H1 (cell line): ENCODE measurements around the gene MICA. TPM values are rescaled to one million over a fixed set of nuclear protein-coding genes. Genes with fewer than 3 reads are reported as not detected.
"Not testable (repeated sequence)": the region's sequence is repeated elsewhere in the genome, so short reads cannot be mapped to it uniquely, and the experiment has no call there.

Experiments used
- CTCF ChIA-PET: fragments of 300-600 bp; sonication (Branson Sonifier 250); formaldehyde crosslinking; loops from one replicate; lab custom pipeline; 2021; ENCODE audit not compliant: partially characterized antibody; lab: Charles Lee
- POLR2A ChIA-PET: fragments of 300-600 bp; sonication (Branson Sonifier 250); formaldehyde crosslinking; loops from one replicate; lab custom pipeline; 2021; ENCODE audit warnings: inconsistent platforms; ENCODE audit not compliant: partially characterized antibody; lab: Charles Lee
- DNase-seq, 2 experiments: peaks; one replicate each; pipeline versions ENCODE4 v3.0.0 to v3.0.0-alpha.2; 2010 to 2022; ENCODE audit warnings: low spot score in 2 of 2, low read depth in 1 of 2, mixed read lengths in 1 of 2
- FAIRE-seq: peaks from 2 replicates; lab custom pipeline; 2011; peaks lifted over from hg19 to GRCh38; lab: Jason Lieb, UNC
- H2AFZ ChIP-seq: 2 replicates; pipeline ENCODE4 v1.8.1; 2012; ENCODE audit warnings: low read length, inconsistent platforms
- H2AK5ac ChIP-seq: 2 replicates; pipeline ENCODE4 v1.6.1; 2013; ENCODE audit warnings: low read depth, low read length
- H2BK120ac ChIP-seq: replicated peaks from 2 replicates; pipeline ENCODE3; 2013; ENCODE audit warnings: low read depth, low read length, inconsistent platforms
- H2BK12ac ChIP-seq: 2 replicates; pipeline ENCODE4 v1.6.1; 2013; ENCODE audit warnings: low read depth, low read length
- H2BK15ac ChIP-seq: 2 replicates; pipeline ENCODE4 v1.6.1; 2013; ENCODE audit warnings: low read length
- H2BK20ac ChIP-seq: 2 replicates; pipeline ENCODE4 v1.6.1; 2013; ENCODE audit warnings: low read length
- H2BK5ac ChIP-seq: 2 replicates; pipeline ENCODE4 v1.6.1; 2013; ENCODE audit warnings: low read depth, low read length
- H3K14ac ChIP-seq: 2 replicates; pipeline ENCODE4 v1.6.1; 2013; ENCODE audit warnings: inconsistent platforms; ENCODE audit not compliant: insufficient read length
- H3K18ac ChIP-seq: 2 replicates; pipeline ENCODE4 v1.6.1; 2013; ENCODE audit warnings: low read length; ENCODE audit errors: extremely low read depth
- H3K23ac ChIP-seq: 2 replicates; pipeline ENCODE4 v1.6.1; 2013; ENCODE audit warnings: inconsistent platforms; ENCODE audit not compliant: insufficient read length
- H3K23me2 ChIP-seq: 2 replicates; pipeline ENCODE4 v1.6.1; 2013; ENCODE audit warnings: low read depth, low read length
- H3K27ac ChIP-seq: 2 replicates; pipeline ENCODE4 v1.6.1; 2011; ENCODE audit warnings: low read depth, low read length, inconsistent platforms
- H3K27me3 ChIP-seq, 4 experiments: replicated peaks in 1 of 4; 1 replicate in 1 of 4; 2 replicates in 3 of 4; pipeline versions ENCODE4 v1.6.1 to v1.8.1; 2011 to 2013; ENCODE audit warnings: low read length in 3 of 4, mild to moderate bottlenecking in 3 of 4, inconsistent platforms in 2 of 4, mixed read lengths in 2 of 4, moderate library complexity in 1 of 4; ENCODE audit not compliant: control insufficient read depth in 3 of 4, insufficient read depth in 3 of 4; ENCODE audit errors: extremely low read depth in 1 of 4
- H3K36me3 ChIP-seq, 4 experiments: 2 replicates each; pipeline versions ENCODE4 v1.6.1 to v1.8.1; 2011 to 2013; ENCODE audit warnings: mild to moderate bottlenecking in 4 of 4, low read length in 3 of 4, moderate library complexity in 2 of 4, control low read depth in 1 of 4, inconsistent platforms in 1 of 4; ENCODE audit not compliant: insufficient read depth in 4 of 4, control insufficient read depth in 2 of 4
- H3K4ac ChIP-seq: replicated peaks from 2 replicates; pipeline ENCODE3; 2013; ENCODE audit warnings: low read length, low read depth, mixed read lengths, inconsistent platforms; ENCODE audit not compliant: insufficient read length
- H3K4me1 ChIP-seq, 4 experiments: replicated peaks in 1 of 4; 1 replicate in 1 of 4; 2 replicates in 3 of 4; pipeline versions ENCODE4 v1.6.1 to v1.8.1; 2011 to 2013; ENCODE audit warnings: low read length in 3 of 4, inconsistent platforms in 2 of 4, mixed read lengths in 1 of 4; ENCODE audit not compliant: insufficient read depth in 4 of 4, control insufficient read depth in 3 of 4
- H3K4me2 ChIP-seq, 2 experiments: 2 replicates each; pipeline versions ENCODE4 v1.6.1 to v1.8.1; 2011 to 2013; ENCODE audit warnings: low read depth in 2 of 2, low read length in 2 of 2, control low read depth in 1 of 2, inconsistent platforms in 1 of 2, mild to moderate bottlenecking in 1 of 2; ENCODE audit not compliant: insufficient read depth in 1 of 2
- H3K4me3 ChIP-seq, 4 experiments: fragments of 200-600, 300-600 bp in 1 of 4; sonication (generic), shearing (Covaris generic), sonication (Bioruptor Twin) in 1 of 4; 2 replicates each; pipeline versions ENCODE4 v1.5.1 to v1.8.1; 2011 to 2016; ENCODE audit warnings: low read length in 4 of 4, low read depth in 3 of 4, control low read depth in 2 of 4, inconsistent platforms in 2 of 4, mild to moderate bottlenecking in 2 of 4, mixed read lengths in 1 of 4, moderate library complexity in 1 of 4; ENCODE audit not compliant: insufficient read depth in 2 of 4; ENCODE audit errors: extremely low read depth in 1 of 4
- H3K56ac ChIP-seq: replicated peaks from 2 replicates; pipeline ENCODE3; 2013; ENCODE audit warnings: low read depth, mild to moderate bottlenecking, mixed read lengths, low read length, inconsistent platforms; ENCODE audit not compliant: insufficient read length
- H3K79me1 ChIP-seq: 2 replicates; pipeline ENCODE4 v1.6.1; 2013; ENCODE audit warnings: low read depth, low read length, control low read depth
- H3K79me2 ChIP-seq, 2 experiments: 2 replicates each; pipeline versions ENCODE4 v1.6.1 to v1.8.1; 2012 to 2013; ENCODE audit warnings: low read length in 2 of 2, mild to moderate bottlenecking in 2 of 2, inconsistent platforms in 1 of 2; ENCODE audit not compliant: insufficient read depth in 2 of 2, control insufficient read depth in 1 of 2
- H3K9ac ChIP-seq, 4 experiments: replicated peaks in 1 of 4; 1 replicate in 1 of 4; 2 replicates in 3 of 4; pipeline versions ENCODE4 v1.6.1 to v1.8.1; 2011 to 2013; ENCODE audit warnings: low read depth in 3 of 4, low read length in 3 of 4, control low read depth in 2 of 4, mild to moderate bottlenecking in 2 of 4, moderate library complexity in 2 of 4, inconsistent platforms in 1 of 4; ENCODE audit errors: extremely low read depth in 1 of 4
- H3K9me3 ChIP-seq, 2 experiments: 2 replicates each; pipeline versions ENCODE4 v1.6.1 to v1.8.1; 2012 to 2013; ENCODE audit warnings: mild to moderate bottlenecking in 2 of 2, moderate library complexity in 2 of 2, control low read depth in 1 of 2, inconsistent platforms in 1 of 2, low read depth in 1 of 2, low read length in 1 of 2, mixed read lengths in 1 of 2; ENCODE audit not compliant: insufficient read depth in 2 of 2
- H4K20me1 ChIP-seq, 2 experiments: replicated peaks in 1 of 2; 2 replicates each; pipeline versions ENCODE3 to v1.8.1; 2011 to 2013; ENCODE audit warnings: inconsistent platforms in 2 of 2, low read length in 2 of 2, mild to moderate bottlenecking in 1 of 2; ENCODE audit not compliant: insufficient read depth in 2 of 2, control insufficient read depth in 1 of 2
- H4K5ac ChIP-seq: 2 replicates; pipeline ENCODE4 v1.6.1; 2013; ENCODE audit warnings: low read length, low read depth, mixed read lengths, inconsistent platforms; ENCODE audit not compliant: insufficient read length
- H4K8ac ChIP-seq: 2 replicates; pipeline ENCODE4 v1.8.0; 2013; ENCODE audit warnings: mild to moderate bottlenecking, moderate library complexity, low read length, inconsistent platforms; ENCODE audit not compliant: insufficient read depth; ENCODE audit errors: extremely low read depth
- H4K91ac ChIP-seq: replicated peaks from 2 replicates; pipeline ENCODE3; 2013; ENCODE audit warnings: low read length, mixed read lengths, inconsistent platforms; ENCODE audit not compliant: insufficient read length
- RAD21 ChIP-seq, 2 experiments: IDR thresholded peaks in 1 of 2; conservative IDR thresholded peaks in 1 of 2; 2 replicates each; pipeline ENCODE4 v1.6.1; 2011; ENCODE audit warnings: low read depth in 2 of 2, low read length in 2 of 2, improper control_type of control experiment in 1 of 2, inconsistent platforms in 1 of 2, mild to moderate bottlenecking in 1 of 2, moderate library complexity in 1 of 2
- WGBS, 2 experiments: shearing (Covaris generic) in 1 of 2; methylation state at CpG; one replicate each; pipeline versions ENCODE4 v1.1.6 to v1.1.7; 2013 to 2015; ENCODE audit warnings: low lambda C conversion rate in 2 of 2, mixed read lengths in 2 of 2, inconsistent platforms in 1 of 2, low coverage in 1 of 2, missing lambda C conversion rate in 1 of 2; ENCODE audit not compliant: insufficient replicate concordance in 2 of 2, insufficient coverage in 1 of 2, insufficient read length in 1 of 2; ENCODE audit errors: extremely low coverage in 1 of 2, missing lambda C conversion rate in 1 of 2; 5-methylcytosine and 5-hydroxymethylcytosine counted together
- polyA plus RNA-seq, 7 experiments: library from polyadenylated mRNA; depleted of rRNA in 3 of 7; stranded (reverse) in 5 of 7; unstranded in 2 of 7; fragments of >200 nt in 5 of 7; fragments of 200-250 nt in 2 of 7; gene quantifications; 1 replicate in 5 of 7; 2 replicates in 1 of 7; 4 replicates in 1 of 7; pipeline versions ENCODE4 v1.2.1 to v1.2.3, GENCODE V29; 2011 to 2013; ENCODE audit warnings: missing spikeins in 2 of 7, mixed read lengths in 2 of 7
- total RNA-seq: library from RNA; stranded (reverse); fragmentation: NEBNext Ultra II Directional; extraction: Animal tissue kit (Norgen Biotek cat#: 25700); gene quantifications from 2 replicates; pipeline ENCODE4 v1.2.1, GENCODE V29; 2021
- TF ChIP-seq, protein P1 (sequence below), 3 experiments: IDR thresholded peaks; 1 replicate in 2 of 3; 2 replicates in 1 of 3; pipeline versions ENCODE4 v1.5.1 to v1.6.1; 2011; ENCODE audit warnings: low read length in 3 of 3, mild to moderate bottlenecking in 3 of 3, inconsistent platforms in 2 of 3, low read depth in 1 of 3, moderate library complexity in 1 of 3; ENCODE audit not compliant: insufficient read depth in 1 of 3; ENCODE audit errors: control extremely low read depth in 1 of 3

Gene MICA
- total and polyA plus RNA-seq, 2 of the 8 experiments (the other 6 are each of a cell fraction or from before 2014, with no cell fraction given): 12.5 to 16.3 TPM

- H4K5ac ChIP-seq, H4K20me1 ChIP-seq, H3K27me3 ChIP-seq, H3K79me1 ChIP-seq, H3K79me2 ChIP-seq, H3K18ac ChIP-seq, H3K56ac ChIP-seq, H2BK20ac ChIP-seq, H3K4me2 ChIP-seq, H2AFZ ChIP-seq, H4K8ac ChIP-seq, H2BK15ac ChIP-seq, H3K9ac ChIP-seq, H3K36me3 ChIP-seq, H4K91ac ChIP-seq, DNase-seq, H3K4me3 ChIP-seq, H3K14ac ChIP-seq, H2BK5ac ChIP-seq, FAIRE-seq, H3K9me3 ChIP-seq, POLR2A ChIA-PET, H3K4ac ChIP-seq, H2AK5ac ChIP-seq, H3K23ac ChIP-seq, H2BK12ac ChIP-seq, H3K4me1 ChIP-seq, H2BK120ac ChIP-seq, H3K27ac ChIP-seq, H3K23me2 ChIP-seq: not testable (repeated sequence)
- TF ChIP-seq, protein P1, sequence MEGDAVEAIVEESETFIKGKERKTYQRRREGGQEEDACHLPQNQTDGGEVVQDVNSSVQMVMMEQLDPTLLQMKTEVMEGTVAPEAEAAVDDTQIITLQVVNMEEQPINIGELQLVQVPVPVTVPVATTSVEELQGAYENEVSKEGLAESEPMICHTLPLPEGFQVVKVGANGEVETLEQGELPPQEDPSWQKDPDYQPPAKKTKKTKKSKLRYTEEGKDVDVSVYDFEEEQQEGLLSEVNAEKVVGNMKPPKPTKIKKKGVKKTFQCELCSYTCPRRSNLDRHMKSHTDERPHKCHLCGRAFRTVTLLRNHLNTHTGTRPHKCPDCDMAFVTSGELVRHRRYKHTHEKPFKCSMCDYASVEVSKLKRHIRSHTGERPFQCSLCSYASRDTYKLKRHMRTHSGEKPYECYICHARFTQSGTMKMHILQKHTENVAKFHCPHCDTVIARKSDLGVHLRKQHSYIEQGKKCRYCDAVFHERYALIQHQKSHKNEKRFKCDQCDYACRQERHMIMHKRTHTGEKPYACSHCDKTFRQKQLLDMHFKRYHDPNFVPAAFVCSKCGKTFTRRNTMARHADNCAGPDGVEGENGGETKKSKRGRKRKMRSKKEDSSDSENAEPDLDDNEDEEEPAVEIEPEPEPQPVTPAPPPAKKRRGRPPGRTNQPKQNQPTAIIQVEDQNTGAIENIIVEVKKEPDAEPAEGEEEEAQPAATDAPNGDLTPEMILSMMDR (IDR thresholded peaks at IDR 0.05; ENCODE audit: control extremely low read depth in 1 of 3, insufficient read depth in 1 of 3, low read depth in 1 of 3, low read length in 3 of 3): peak in 2 of 3 experiments; percentile 28 to 36; a peak in 2 of 4 replicates
- peak; percentile 29 to 41; a peak in 3 of 4 replicates for TF ChIP-seq RAD21 (IDR thresholded peaks at IDR 0.05 in 1 of 2, conservative IDR thresholded peaks at IDR 0.05 in 1 of 2; ENCODE audit: low read depth in 2 of 2, low read length in 2 of 2)
- CTCF ChIA-PET: interaction anchor here (0.8 to 3.2 kb wide), 8 partner anchors 7 to 245 kb away, joined by 3 to 27 read pairs (median 4); no protein-coding TSS in a partner anchor
- WGBS, 2 experiments: 86% methylated on average over 1 of the region's 8 CpGs; no CpG with 5 or more reads in 1 of the 2 experiments
These were observed 29.3 kb upstream of the MICA start for GRCh38 chr6:31374118-31374517.
